HepG2 (cell line): Measurements from ENCODE around the gene HSCB. TPM values are rescaled to one million over a fixed set of nuclear protein-coding genes. Genes with fewer than 3 reads are reported as not detected.

Experiments
- CHD2 ChIP-seq: IDR thresholded peaks from 2 replicates; pipeline ENCODE4 v1.6.1; 2011; ENCODE audit warnings: low read depth, low read length, improper control_type of control experiment
- DNMT1 ChIP-seq: sonication (generic); formaldehyde crosslinking; IDR thresholded peaks from 2 replicates; pipeline ENCODE4 v1.5.1; 2020; ENCODE audit warnings: mild to moderate bottlenecking, missing genetic modification reagents
- ELF1 ChIP-seq: sonication (generic); formaldehyde crosslinking; IDR thresholded peaks from 2 replicates; pipeline ENCODE4 v1.4.0; 2020; ENCODE audit warnings: missing genetic modification reagents
- FOXJ3 ChIP-seq: sonication (generic); formaldehyde crosslinking; IDR thresholded peaks from 2 replicates; pipeline ENCODE4 v1.4.0; 2020; ENCODE audit warnings: missing genetic modification reagents, mild to moderate bottlenecking, borderline replicate concordance
- GATAD2A ChIP-seq: IDR thresholded peaks from 2 replicates; pipeline ENCODE4 v1.6.1; 2016
- GFI1 ChIP-seq: sonication (generic); formaldehyde crosslinking; IDR thresholded peaks from 2 replicates; pipeline ENCODE4 v1.5.0; 2020; ENCODE audit warnings: missing genetic modification reagents, mild to moderate bottlenecking, borderline replicate concordance
- HDAC6 ChIP-seq: fragments of 200-600 bp; sonication (generic); IDR thresholded peaks from 2 replicates; pipeline ENCODE4 v1.7.0; 2017; ENCODE audit warnings: mild to moderate bottlenecking, antibody characterized with exemption, low read length, low read depth
- HNRNPK ChIP-seq: fragments of 200-400 bp; formaldehyde crosslinking; IDR thresholded peaks from 2 replicates; pipeline ENCODE4 v1.6.1; 2018; ENCODE audit warnings: low read length, low read depth, moderate library complexity, mild to moderate bottlenecking; ENCODE audit not compliant: poor library complexity, severe bottlenecking
- JUND ChIP-seq: sonication (generic); formaldehyde crosslinking; IDR thresholded peaks from 2 replicates; pipeline ENCODE4 v1.8.0; 2022; ENCODE audit warnings: mild to moderate bottlenecking, missing genetic modification reagents
- MTA3 ChIP-seq: sonication (generic); formaldehyde crosslinking; IDR thresholded peaks from 2 replicates; pipeline ENCODE4 v1.4.0; 2020; ENCODE audit warnings: missing genetic modification reagents
- NR1H2 ChIP-seq: sonication (generic); formaldehyde crosslinking; IDR thresholded peaks from 2 replicates; pipeline ENCODE4 v1.8.1; 2022; ENCODE audit warnings: low read depth, missing genetic modification reagents, borderline replicate concordance
- NR2C2 ChIP-seq: sonication (generic); formaldehyde crosslinking; IDR thresholded peaks from 2 replicates; pipeline ENCODE4 v1.4.0; 2020; ENCODE audit warnings: missing genetic modification reagents, mild to moderate bottlenecking, moderate library complexity, borderline replicate concordance
- NR3C1 ChIP-seq: sonication (generic); formaldehyde crosslinking; IDR thresholded peaks from 2 replicates; pipeline ENCODE4 v1.4.0; 2020; ENCODE audit warnings: missing genetic modification reagents
- PAWR ChIP-seq: sonication (generic); formaldehyde crosslinking; IDR thresholded peaks from 2 replicates; pipeline ENCODE4 v1.4.0; 2020; ENCODE audit warnings: missing genetic modification reagents, mild to moderate bottlenecking, borderline replicate concordance
- RBFOX2 ChIP-seq: fragments of 200-400 bp; formaldehyde crosslinking; IDR thresholded peaks from 2 replicates; pipeline ENCODE4 v1.6.1; 2017; ENCODE audit warnings: low read depth, mild to moderate bottlenecking, low read length
- TOE1 ChIP-seq: sonication (generic); formaldehyde crosslinking; IDR thresholded peaks from 2 replicates; pipeline ENCODE4 v1.4.0; 2020; ENCODE audit warnings: mild to moderate bottlenecking, missing genetic modification reagents
- ZFP37 ChIP-seq: sonication (generic); formaldehyde crosslinking; IDR thresholded peaks from 2 replicates; pipeline ENCODE4 v1.4.0; 2020; ENCODE audit warnings: missing genetic modification reagents, borderline replicate concordance
- ZNF232 ChIP-seq: sonication (generic); formaldehyde crosslinking; IDR thresholded peaks from 2 replicates; pipeline ENCODE4 v1.4.0; 2020; ENCODE audit warnings: missing genetic modification reagents, borderline replicate concordance
- ZNF432 ChIP-seq: sonication (generic); formaldehyde crosslinking; IDR thresholded peaks from 2 replicates; pipeline ENCODE4 v1.5.0; 2020; ENCODE audit warnings: missing genetic modification reagents, mild to moderate bottlenecking, borderline replicate concordance
- ZNF441 ChIP-seq: sonication (generic); formaldehyde crosslinking; IDR thresholded peaks from 2 replicates; pipeline ENCODE4 v1.7.0; 2021; ENCODE audit warnings: missing genetic modification reagents, borderline replicate concordance
- ZNF484 ChIP-seq: sonication (generic); formaldehyde crosslinking; IDR thresholded peaks from 2 replicates; pipeline ENCODE4 v1.5.1; 2020; ENCODE audit warnings: mild to moderate bottlenecking, low read depth, missing genetic modification reagents, borderline replicate concordance
- ZNF607 ChIP-seq: sonication (generic); formaldehyde crosslinking; IDR thresholded peaks from 2 replicates; pipeline ENCODE4 v1.5.1; 2020; ENCODE audit warnings: missing genetic modification reagents, mild to moderate bottlenecking, borderline replicate concordance
- ZNF879 ChIP-seq: sonication (generic); formaldehyde crosslinking; IDR thresholded peaks from 2 replicates; pipeline ENCODE4 v1.8.1; 2023; ENCODE audit warnings: missing genetic modification reagents
- ZNF891 ChIP-seq: sonication (generic); formaldehyde crosslinking; IDR thresholded peaks from 2 replicates; pipeline ENCODE4 v1.5.0; 2020; ENCODE audit warnings: mild to moderate bottlenecking, missing genetic modification reagents
- polyA plus RNA-seq, 8 experiments: library from polyadenylated mRNA; depleted of rRNA in 3 of 8; stranded (reverse) in 7 of 8; unstranded in 1 of 8; fragments of >200 nt; fragmentation: Illumina TruSeq in 4 of 8; extraction: Trizol in 4 of 8; gene quantifications; 2 replicates each; pipeline versions ENCODE4 v1.2.1 to v1.2.3, GENCODE V29; 2011 to 2016; ENCODE audit warnings: low read depth in 4 of 8, missing spikeins in 1 of 8, mixed read lengths in 1 of 8; ENCODE audit not compliant: insufficient read depth in 1 of 8
- total RNA-seq, 5 experiments: library from RNA; depleted of rRNA; stranded (reverse); fragments of >200 nt; fragmentation: Illumina TruSeq; extraction: Trizol; gene quantifications; 2 replicates each; pipeline ENCODE4 v1.2.3, GENCODE V29; 2016; ENCODE audit warnings: low read depth in 1 of 5
- TF ChIP-seq, protein P1 (sequence below): sonication (generic); formaldehyde crosslinking; IDR thresholded peaks from 2 replicates; pipeline ENCODE4 v1.8.0; 2022; ENCODE audit warnings: low read depth, missing genetic modification reagents
- TF ChIP-seq, protein P2 (sequence below): sonication (generic); formaldehyde crosslinking; IDR thresholded peaks from 2 replicates; pipeline ENCODE4 v1.8.0; 2023; ENCODE audit warnings: mild to moderate bottlenecking, missing genetic modification reagents
- TF ChIP-seq, protein P3 (sequence below), 2 experiments: IDR thresholded peaks; 2 replicates each; pipeline ENCODE4 v1.6.1; 2011 to 2012; ENCODE audit warnings: low read length in 2 of 2, borderline replicate concordance in 1 of 2, low read depth in 1 of 2, mild to moderate bottlenecking in 1 of 2, moderate library complexity in 1 of 2

The HSCB gene
- total and polyA plus RNA-seq, 2 of the 13 experiments (the other 11 are each of a cell fraction or from before 2014, with no cell fraction given), result 15.4 to 20.9 TPM

DNA sequence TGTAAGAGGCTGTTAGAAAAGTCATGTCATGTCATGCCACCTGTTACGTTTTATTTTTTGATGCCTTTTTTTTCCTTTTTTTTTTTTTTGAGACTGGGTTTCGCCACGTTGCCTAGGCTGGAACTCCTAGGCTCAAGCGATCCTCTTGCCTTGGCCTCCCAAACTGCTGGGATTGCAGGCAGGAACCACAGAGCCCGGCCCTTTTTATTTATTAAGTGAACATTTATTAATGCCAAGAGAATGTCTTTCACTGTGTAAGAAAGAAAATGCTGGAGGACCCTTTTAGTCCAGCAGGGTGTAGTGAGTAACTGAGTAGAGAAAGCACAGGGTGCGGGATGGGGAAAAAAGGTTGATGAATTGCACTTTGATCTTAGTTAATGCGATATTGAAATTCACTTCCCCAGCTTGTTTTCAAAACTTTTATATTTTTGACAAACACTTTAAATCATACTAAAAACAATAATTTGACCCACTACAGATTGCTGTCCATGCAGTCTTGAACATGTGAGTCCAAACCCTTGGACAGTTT lies 60.8 kb downstream of the HSCB start (continued):
- TF ChIP-seq ZNF232 (CRISPR knock-in tag) (no peak), CHD2 (no peak), ZNF607 (CRISPR knock-in tag) (no peak; the same call in 1 of the 2 replicates), ZNF879 (CRISPR knock-in tag) (no peak), ZNF441 (CRISPR knock-in tag) (no peak), TOE1 (CRISPR knock-in tag) (no peak), ZNF432 (CRISPR knock-in tag) (no peak), ZNF484 (no peak), JUND (CRISPR knock-in tag) (no peak), ZFP37 (no peak), NR2C2 (no peak), MTA3 (CRISPR knock-in tag) (no peak), ZNF891 (CRISPR knock-in tag) (no peak), ELF1 (no peak), FOXJ3 (CRISPR knock-in tag) (no peak), PAWR (CRISPR knock-in tag) (no peak), GATAD2A (no peak), GFI1 (no peak), HNRNPK (no peak), RBFOX2 (no peak), NR1H2 (CRISPR knock-in tag) (no peak), DNMT1 (CRISPR knock-in tag) (no peak), NR3C1 (no peak), HDAC6 (no peak)
- TF ChIP-seq, protein P1, sequence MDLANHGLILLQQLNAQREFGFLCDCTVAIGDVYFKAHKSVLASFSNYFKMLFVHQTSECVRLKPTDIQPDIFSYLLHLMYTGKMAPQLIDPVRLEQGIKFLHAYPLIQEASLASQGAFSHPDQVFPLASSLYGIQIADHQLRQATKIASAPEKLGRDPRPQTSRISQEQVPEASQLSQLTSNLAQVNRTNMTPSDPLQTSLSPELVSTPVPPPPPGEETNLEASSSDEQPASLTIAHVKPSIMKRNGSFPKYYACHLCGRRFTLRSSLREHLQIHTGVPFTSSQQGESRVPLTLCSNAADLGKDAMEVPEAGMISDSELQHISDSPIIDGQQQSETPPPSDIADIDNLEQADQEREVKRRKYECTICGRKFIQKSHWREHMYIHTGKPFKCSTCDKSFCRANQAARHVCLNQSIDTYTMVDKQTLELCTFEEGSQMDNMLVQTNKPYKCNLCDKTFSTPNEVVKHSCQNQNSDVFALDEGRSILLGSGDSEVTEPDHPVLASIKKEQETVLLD, result no peak
- TF ChIP-seq, protein P2, sequence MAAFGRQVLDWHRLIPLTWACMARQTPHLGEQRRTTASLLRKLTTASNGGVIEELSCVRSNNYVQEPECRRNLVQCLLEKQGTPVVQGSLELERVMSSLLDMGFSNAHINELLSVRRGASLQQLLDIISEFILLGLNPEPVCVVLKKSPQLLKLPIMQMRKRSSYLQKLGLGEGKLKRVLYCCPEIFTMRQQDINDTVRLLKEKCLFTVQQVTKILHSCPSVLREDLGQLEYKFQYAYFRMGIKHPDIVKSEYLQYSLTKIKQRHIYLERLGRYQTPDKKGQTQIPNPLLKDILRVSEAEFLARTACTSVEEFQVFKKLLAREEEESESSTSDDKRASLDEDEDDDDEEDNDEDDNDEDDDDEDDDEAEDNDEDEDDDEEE (CRISPR knock-in tag), result no peak
- TF ChIP-seq, protein P3, sequence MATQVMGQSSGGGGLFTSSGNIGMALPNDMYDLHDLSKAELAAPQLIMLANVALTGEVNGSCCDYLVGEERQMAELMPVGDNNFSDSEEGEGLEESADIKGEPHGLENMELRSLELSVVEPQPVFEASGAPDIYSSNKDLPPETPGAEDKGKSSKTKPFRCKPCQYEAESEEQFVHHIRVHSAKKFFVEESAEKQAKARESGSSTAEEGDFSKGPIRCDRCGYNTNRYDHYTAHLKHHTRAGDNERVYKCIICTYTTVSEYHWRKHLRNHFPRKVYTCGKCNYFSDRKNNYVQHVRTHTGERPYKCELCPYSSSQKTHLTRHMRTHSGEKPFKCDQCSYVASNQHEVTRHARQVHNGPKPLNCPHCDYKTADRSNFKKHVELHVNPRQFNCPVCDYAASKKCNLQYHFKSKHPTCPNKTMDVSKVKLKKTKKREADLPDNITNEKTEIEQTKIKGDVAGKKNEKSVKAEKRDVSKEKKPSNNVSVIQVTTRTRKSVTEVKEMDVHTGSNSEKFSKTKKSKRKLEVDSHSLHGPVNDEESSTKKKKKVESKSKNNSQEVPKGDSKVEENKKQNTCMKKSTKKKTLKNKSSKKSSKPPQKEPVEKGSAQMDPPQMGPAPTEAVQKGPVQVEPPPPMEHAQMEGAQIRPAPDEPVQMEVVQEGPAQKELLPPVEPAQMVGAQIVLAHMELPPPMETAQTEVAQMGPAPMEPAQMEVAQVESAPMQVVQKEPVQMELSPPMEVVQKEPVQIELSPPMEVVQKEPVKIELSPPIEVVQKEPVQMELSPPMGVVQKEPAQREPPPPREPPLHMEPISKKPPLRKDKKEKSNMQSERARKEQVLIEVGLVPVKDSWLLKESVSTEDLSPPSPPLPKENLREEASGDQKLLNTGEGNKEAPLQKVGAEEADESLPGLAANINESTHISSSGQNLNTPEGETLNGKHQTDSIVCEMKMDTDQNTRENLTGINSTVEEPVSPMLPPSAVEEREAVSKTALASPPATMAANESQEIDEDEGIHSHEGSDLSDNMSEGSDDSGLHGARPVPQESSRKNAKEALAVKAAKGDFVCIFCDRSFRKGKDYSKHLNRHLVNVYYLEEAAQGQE (IDR thresholded peaks at IDR 0.05; ENCODE audit: borderline replicate concordance in 1 of 2, low read depth in 1 of 2, low read length in 2 of 2), result 0 out of 4 replicates have a peak, but pooled peaks of 1 of the 2 experiments have one; percentile 0
